GM19099 (cell line): ENCODE data around the gene DNAH11.

Experiments used
- POLR2A ChIP-seq: IDR thresholded peaks from 3 replicates; pipeline ENCODE4 v1.6.1; 2011; ENCODE audit warnings: low read depth; ENCODE audit not compliant: insufficient read length; ENCODE audit errors: extremely low read depth

Gene DNAH11

GRCh38 chr7:21636694-21637093 is 93.9 kb downstream of the DNAH11 start:
- TF ChIP-seq POLR2A, result no peak

- TF ChIP-seq POLR2A, result no peak
Observed at GRCh38 chr7:21639206-21639868, 96.5 kb downstream of the DNAH11 start.

- TF ChIP-seq POLR2A, result no peak
Observed at GRCh38 chr7:21640105-21640504, 97.3 kb downstream of the DNAH11 start.

GRCh38 chr7:21641546-21641945 is 98.7 kb downstream of the DNAH11 start:
- no peak for TF ChIP-seq POLR2A

- TF ChIP-seq POLR2A, result no peak
Observed at GRCh38 chr7:21642422-21642821, 99.6 kb downstream of the DNAH11 start.

- TF ChIP-seq POLR2A, result no peak
Observed at GRCh38 chr7:21651697-21652096, 108.9 kb downstream of the DNAH11 start.

GRCh38 chr7:21653623-21654022 is 110.8 kb downstream of the DNAH11 start:
- TF ChIP-seq POLR2A, result no peak

GRCh38 chr7:21656081-21656480 is 113.2 kb downstream of the DNAH11 start:
- no peak for TF ChIP-seq POLR2A

GRCh38 chr7:21656796-21657195 is 114.0 kb downstream of the DNAH11 start:
- TF ChIP-seq POLR2A, result no peak

- no peak for TF ChIP-seq POLR2A
Observed at GRCh38 chr7:21670496-21670895, 127.7 kb downstream of the DNAH11 start.

GRCh38 chr7:21671859-21672258 is 129.0 kb downstream of the DNAH11 start:
- no peak for TF ChIP-seq POLR2A

GRCh38 chr7:21675255-21675654 is 132.4 kb downstream of the DNAH11 start:
- no peak for TF ChIP-seq POLR2A

- TF ChIP-seq POLR2A, result no peak
Observed at GRCh38 chr7:21690705-21691104, 147.9 kb downstream of the DNAH11 start.

GRCh38 chr7:21702303-21702702 is 159.5 kb downstream of the DNAH11 start:
- TF ChIP-seq POLR2A, result no peak

GRCh38 chr7:21704359-21704758 is 161.5 kb downstream of the DNAH11 start:
- no peak for TF ChIP-seq POLR2A

- no peak for TF ChIP-seq POLR2A
Observed at GRCh38 chr7:21706131-21706530, 163.3 kb downstream of the DNAH11 start.

- no peak for TF ChIP-seq POLR2A
Observed at GRCh38 chr7:21707566-21707965, 164.7 kb downstream of the DNAH11 start.

GRCh38 chr7:21708096-21708495 is 165.3 kb downstream of the DNAH11 start:
- TF ChIP-seq POLR2A, result no peak

GRCh38 chr7:21717323-21717722 is 174.5 kb downstream of the DNAH11 start:
- no peak for TF ChIP-seq POLR2A
